Endothelial cell of umbilical vein (primary cell): ENCODE data around the gene LCP1. TPM values are rescaled to one million over a fixed set of nuclear protein-coding genes. Genes with fewer than 3 reads are reported as not detected.

Experiments used
- BruUV-seq: library from RNA; stranded (reverse); fragments of 400-500 nt; replicated peaks from 2 replicates; lab custom pipeline; 2021; lab: Mats Ljungman, UMichigan
- CTCF ChIA-PET: fragments of 300-600, 350-600 bp; sonication (Branson Sonifier 250); formaldehyde crosslinking; loops from one replicate; lab custom pipeline; 2021; ENCODE audit warnings: antibody characterized with exemption, inconsistent platforms; lab: Charles Lee
- POLR2A ChIA-PET: fragments of 300-600, 350-600 bp; sonication (Branson Sonifier 250); formaldehyde crosslinking; loops from one replicate; lab custom pipeline; 2021; ENCODE audit warnings: antibody characterized with exemption, inconsistent platforms; lab: Charles Lee
- DNase-seq: peaks from one replicate; pipeline ENCODE4 v3.0.0-alpha.2; 2011; ENCODE audit warnings: low read depth, low spot score
- FAIRE-seq: peaks from 2 replicates; lab custom pipeline; 2011; peaks lifted over from hg19 to GRCh38; lab: Jason Lieb, UNC
- H2AFZ ChIP-seq: 2 replicates; pipeline ENCODE4 v1.6.0; 2012; ENCODE audit warnings: low read depth, low read length, control low read depth, inconsistent platforms
- H3K27ac ChIP-seq: 2 replicates; pipeline ENCODE4 v1.5.1; 2011; ENCODE audit warnings: low read depth, mild to moderate bottlenecking, control low read depth, low read length, moderate library complexity; ENCODE audit not compliant: insufficient read depth
- H3K27me3 ChIP-seq, 2 experiments: 2 replicates each; pipeline versions ENCODE4 v1.6.0 to v1.6.1; 2011; ENCODE audit warnings: low read length in 2 of 2, mixed read lengths in 1 of 2; ENCODE audit not compliant: control insufficient read depth in 2 of 2, insufficient read depth in 2 of 2
- H3K36me3 ChIP-seq, 2 experiments: 2 replicates in 1 of 2; 3 replicates in 1 of 2; pipeline ENCODE4 v1.5.1; 2011; ENCODE audit warnings: low read length in 2 of 2, mild to moderate bottlenecking in 1 of 2, moderate library complexity in 1 of 2; ENCODE audit not compliant: control insufficient read depth in 2 of 2, insufficient read depth in 2 of 2; ENCODE audit errors: extremely low read depth in 1 of 2
- H3K4me1 ChIP-seq: 3 replicates; pipeline ENCODE4 v1.5.1; 2011; ENCODE audit warnings: mild to moderate bottlenecking, low read length; ENCODE audit not compliant: control insufficient read depth, insufficient read depth; ENCODE audit errors: extremely low read depth
- H3K4me2 ChIP-seq: 2 replicates; pipeline ENCODE4 v1.6.1; 2011; ENCODE audit warnings: low read length, control low read depth, mixed read lengths; ENCODE audit not compliant: insufficient read depth
- H3K4me3 ChIP-seq, 3 experiments: fragments of 200-600 bp in 1 of 3; sonication (generic), shearing (Covaris generic) in 1 of 3; replicated peaks in 1 of 3; 2 replicates each; pipeline ENCODE4 v1.5.1; 2011 to 2016; ENCODE audit warnings: control low read depth in 3 of 3, low read length in 3 of 3, mild to moderate bottlenecking in 2 of 3, inconsistent platforms in 1 of 3, low read depth in 1 of 3, moderate library complexity in 1 of 3; ENCODE audit not compliant: insufficient read depth in 1 of 3
- H3K79me2 ChIP-seq: 2 replicates; pipeline ENCODE4 v1.6.0; 2012; ENCODE audit warnings: low read length, inconsistent platforms; ENCODE audit not compliant: control insufficient read depth, insufficient read depth
- H3K9ac ChIP-seq: replicated peaks from 2 replicates; pipeline ENCODE3; 2011; ENCODE audit warnings: low read length, control low read depth; ENCODE audit not compliant: insufficient read depth; ENCODE audit errors: extremely low read depth
- H3K9me1 ChIP-seq: replicated peaks from 3 replicates; pipeline ENCODE4 v1.6.0; 2011; ENCODE audit warnings: mild to moderate bottlenecking, low read length; ENCODE audit not compliant: control insufficient read depth, insufficient read depth; ENCODE audit errors: extremely low read depth
- H3K9me3 ChIP-seq: replicated peaks from 2 replicates; pipeline ENCODE4 v1.5.1; 2012; ENCODE audit warnings: low read length, inconsistent platforms; ENCODE audit not compliant: control insufficient read depth, insufficient read depth
- H4K20me1 ChIP-seq: replicated peaks from 2 replicates; pipeline ENCODE3; 2011; ENCODE audit warnings: mild to moderate bottlenecking, low read length; ENCODE audit not compliant: control insufficient read depth, insufficient read depth; ENCODE audit errors: extremely low read depth
- CTCF ChIP-seq, 2 donors: IDR thresholded peaks; 1 replicate in 1 of 2; 2 replicates in 1 of 2; pipeline ENCODE4 v1.5.1; 2011; ENCODE audit warnings: low read length in 2 of 2, mild to moderate bottlenecking in 2 of 2, moderate library complexity in 2 of 2, control low read depth in 1 of 2, inconsistent platforms in 1 of 2, low read depth in 1 of 2; ENCODE audit not compliant: insufficient read depth in 1 of 2; ENCODE audit errors: extremely low read depth in 1 of 2
- EZH2 ChIP-seq: IDR thresholded peaks from 2 replicates; pipeline ENCODE4 v1.6.1; 2012; ENCODE audit warnings: borderline replicate concordance, low read depth, mild to moderate bottlenecking, moderate library complexity, low read length, inconsistent platforms; ENCODE audit not compliant: severe bottlenecking
- FOS ChIP-seq: IDR thresholded peaks from 2 replicates; pipeline ENCODE4 v1.6.1; 2011; ENCODE audit warnings: mild to moderate bottlenecking, low read length, moderate library complexity, borderline replicate concordance; ENCODE audit not compliant: insufficient read depth
- GATA2 ChIP-seq: IDR thresholded peaks from 2 replicates; pipeline ENCODE4 v1.7.0; 2011; ENCODE audit warnings: low read depth, mild to moderate bottlenecking, moderate library complexity, mixed read lengths, low read length; ENCODE audit not compliant: insufficient read length, insufficient read depth
- JUN ChIP-seq: IDR thresholded peaks from 2 replicates; pipeline ENCODE4 v1.6.1; 2011; ENCODE audit warnings: borderline replicate concordance, low read depth; ENCODE audit not compliant: insufficient read length, insufficient read depth
- MAX ChIP-seq: IDR thresholded peaks from 2 replicates; pipeline ENCODE4 v1.6.1; 2011; ENCODE audit not compliant: insufficient read depth, insufficient read length
- MYC ChIP-seq: IDR thresholded peaks from one replicate; pipeline ENCODE4 v1.6.1; 2011; ENCODE audit warnings: mild to moderate bottlenecking, low read depth, low read length
- POLR2A ChIP-seq: IDR thresholded peaks from 2 replicates; pipeline ENCODE4 v1.6.1; 2012; ENCODE audit warnings: low read depth, mild to moderate bottlenecking, control low read depth, low read length
- POLR2AphosphoS5 ChIP-seq: IDR thresholded peaks from 2 replicates; pipeline ENCODE4 v1.6.1; 2012; ENCODE audit warnings: low read depth, mild to moderate bottlenecking, control low read depth, low read length, moderate library complexity; ENCODE audit not compliant: insufficient read depth
- dilution Hi-C: fragments of 300-500 bp; cut with MboI; formaldehyde crosslinking; loops from one replicate; pipeline ENCODE4 v1.15.0; 2019; ENCODE audit warnings: low sequenced_read_pairs; ENCODE audit not compliant: extremely low pct_ligation_motif_present
- intact Hi-C: fragments of 100-400 bp; cut with micrococcal nuclease; formaldehyde crosslinking; loops from one replicate; pipeline ENCODE4 v1.10.0; 2022
- polyA plus RNA-seq, 4 experiments: library from polyadenylated mRNA; depleted of rRNA in 3 of 4; stranded (reverse) in 3 of 4; unstranded in 1 of 4; fragments of >200 nt; gene quantifications; 2 replicates each; pipeline versions ENCODE4 v1.2.1 to v1.2.3, GENCODE V29; 2011 to 2012; ENCODE audit warnings: missing spikeins in 1 of 4
- total RNA-seq: library from RNA; stranded (reverse); gene quantifications from 2 replicates; pipeline ENCODE4 v1.2.3, GENCODE V29; 2021

LCP1 gene
- total and polyA plus RNA-seq, 2 donors (not counting 3 experiments of a cell fraction or from before 2014, with no cell fraction given) = 0.18 to 0.38 TPM

- Histone ChIP-seq H3K9me1 (no peaks in the 10 kb centered on the region), H3K27me3 (peaks cover 23 to 43% of the 10 kb centered on the region in 2 experiments), H4K20me1 (no peaks in the 10 kb centered on the region), H3K4me2 (no peak overlapping the region), H3K9ac (no peak overlapping the region), H3K36me3 (no peaks in the 10 kb centered on the region), H3K79me2 (no peaks in the 10 kb centered on the region), H2AFZ (no peak overlapping the region), H3K4me3 (no peak overlapping the region), H3K27ac (no peak overlapping the region), H3K9me3 (no peaks in the 10 kb centered on the region), H3K4me1 (no peaks in the 10 kb centered on the region)
- ChIA-PET POLR2A (no interaction called here), CTCF (interaction anchor here (1.6 kb wide), 1 partner anchor 19 kb away, joined by 4 read pairs; no protein-coding TSS in a partner anchor)
- dilution Hi-C loops = no loop called here
- TF ChIP-seq FOS (no peak), MYC (no peak), GATA2 (no peak), EZH2 (no peak), JUN (no peak), MAX (no peak), POLR2A (no peak), CTCF (IDR thresholded peaks at IDR 0.05; ENCODE audit: extremely low read depth in 1 of 2, insufficient read depth in 1 of 2, low read depth in 1 of 2, low read length in 2 of 2) (no peak), POLR2AphosphoS5 (no peak)
- no TSS peak for BruUV-seq
- no peak for FAIRE-seq
- DNase-seq = no peak
- intact Hi-C loops = no loop called here
Measured at GRCh38 chr13:46145950-46146349, 36.0 kb downstream of the LCP1 start.
